ENCODE results near the gene AIF1. TPM values are rescaled to one million over a fixed set of nuclear protein-coding genes. Genes with fewer than 3 reads are reported as not detected.

Gene AIF1
- total and polyA plus RNA-seq, 2 experiments from 2014 or later, result 13.3 to 33.7 TPM

- Histone ChIP-seq H3K4me1 (ENCODE audit: insufficient read depth) (no peaks in the 10 kb centered on the region), H3F3A (replicated peaks; ENCODE audit: low read depth) (no peaks in the 10 kb centered on the region), H3K27ac (ENCODE audit: low read depth) (no peak overlapping the region), H3K4me2 (no peak overlapping the region), H3K9me2 (ENCODE audit: insufficient read depth) (no peaks in the 10 kb centered on the region), H3K4me3 (no peak overlapping the region), H3K27me3 (ENCODE audit: insufficient read depth) (no peaks in the 10 kb centered on the region), H3K36me3 (ENCODE audit: insufficient read depth) (no peaks in the 10 kb centered on the region), H2AFZ (0 out of 2 replicates have a peak overlapping the region, but pooled peaks have one; percentile 47), H4K20me1 (replicated peaks; ENCODE audit: insufficient read depth) (no peaks in the 10 kb centered on the region), H3K79me2 (replicated peaks; ENCODE audit: insufficient read depth) (no peaks in the 10 kb centered on the region)
- H3K9me3 Mint-ChIP-seq, result no peaks in the 10 kb centered on the region; the same call in 2 of the 3 replicates
- ATAC-seq, result no peak
- TF ChIP-seq ZNF331 (CRISPR knock-in tag; IDR thresholded peaks at IDR 0.05; ENCODE audit: low read depth) (no peak), CTCF (conservative IDR thresholded peaks at IDR 0.05; ENCODE audit: low read depth in 2 of 2) (no peak), STAT1 (IDR thresholded peaks at IDR 0.05; ENCODE audit: unreplicated experiment) (no peak), CREB1 (CRISPR knock-in tag; IDR thresholded peaks at IDR 0.05; ENCODE audit: low read depth) (no peak), ETS1 (IDR thresholded peaks at IDR 0.05) (no peak), EZH2 (IDR thresholded peaks at IDR 0.05; ENCODE audit: low read depth, unreplicated experiment) (no peak), ZNF462 (CRISPR knock-in tag; IDR thresholded peaks at IDR 0.05) (no peak), EZH2phosphoT487 (IDR thresholded peaks at IDR 0.05; ENCODE audit: unreplicated experiment) (no peak), NANOG (IDR thresholded peaks at IDR 0.05; ENCODE audit: borderline replicate concordance) (no peak), POLR2AphosphoS5 (IDR thresholded peaks at IDR 0.05; ENCODE audit: low read depth) (no peak), ZNF114 (CRISPR knock-in tag; IDR thresholded peaks at IDR 0.05) (no peak), REST (IDR thresholded peaks at IDR 0.05; ENCODE audit: unreplicated experiment) (no peak), JUNB (IDR thresholded peaks at IDR 0.05; ENCODE audit: unreplicated experiment) (no peak)
- no peak for DNase-seq (ENCODE audit: low spot score)
- no peaks in the 10 kb centered on the region; the same call in 2 of the 3 replicates for H3K36me3 Mint-ChIP-seq (ENCODE audit: low read depth)
- peaks cover 20% of the 10 kb centered on the region for H3K27me3 Mint-ChIP-seq (ENCODE audit: insufficient read depth, low read depth, poor library complexity)
- H3K27ac Mint-ChIP-seq, result no peak overlapping the region
- H3K4me3 Mint-ChIP-seq, result no peak overlapping the region; the same call in 2 of the 3 replicates
- peaks cover 11% of the 10 kb centered on the region for H3K4me1 Mint-ChIP-seq
Observed at GRCh38 chr6:31573239-31574105, 41.6 kb upstream of the AIF1 start.
